ENCODE measurements around the gene NRF1.

Gene NRF1

GRCh38 chr7:129783584-129783919 is 172.0 kb downstream of the NRF1 start:
- TF ChIP-seq CTCF (IDR thresholded peaks at IDR 0.05; ENCODE audit: low read depth, low read length, missing control alignments), result no peak

GRCh38 chr7:129784437-129784782 is 172.9 kb downstream of the NRF1 start:
- H3K4me3 ChIP-seq (ENCODE audit: low read depth, low read length), result no peak overlapping the region
- DNase-seq (ENCODE audit: low read depth), result no peak
- no peak for TF ChIP-seq CTCF (IDR thresholded peaks at IDR 0.05; ENCODE audit: low read depth, low read length, missing control alignments)

More at GRCh38 chr7:129783584-129783919, 172.0 kb downstream of the NRF1 start:
- no peak for DNase-seq (ENCODE audit: low read depth)
- no peak overlapping the region for H3K4me3 ChIP-seq (ENCODE audit: low read depth, low read length)

- no peak overlapping the region; the same call in 1 of the 2 replicates for H3K4me3 ChIP-seq (ENCODE audit: low read depth, low read length)
- TF ChIP-seq CTCF (IDR thresholded peaks at IDR 0.05; ENCODE audit: low read depth, low read length, missing control alignments), result no peak
- no peak for DNase-seq (ENCODE audit: low read depth)
Measured at GRCh38 chr7:129784783-129785684, 173.5 kb downstream of the NRF1 start.

- no peak for TF ChIP-seq CTCF (IDR thresholded peaks at IDR 0.05; ENCODE audit: low read depth, low read length, missing control alignments)
- no peak for DNase-seq (ENCODE audit: low read depth)
- no peak overlapping the region; the same call in 1 of the 2 replicates for H3K4me3 ChIP-seq (ENCODE audit: low read depth, low read length)
Measured at GRCh38 chr7:129785685-129786514, 174.4 kb downstream of the NRF1 start.

GRCh38 chr7:129786825-129787563 is 175.5 kb downstream of the NRF1 start:
- H3K4me3 ChIP-seq (ENCODE audit: low read depth, low read length), result no peak overlapping the region
- no peak for DNase-seq (ENCODE audit: low read depth)
- no peak for TF ChIP-seq CTCF (IDR thresholded peaks at IDR 0.05; ENCODE audit: low read depth, low read length, missing control alignments)

- no peak overlapping the region for H3K4me3 ChIP-seq (ENCODE audit: low read depth, low read length)
- TF ChIP-seq CTCF (IDR thresholded peaks at IDR 0.05; ENCODE audit: low read depth, low read length, missing control alignments), result no peak
- DNase-seq (ENCODE audit: low read depth), result no peak
Measured at GRCh38 chr7:129789000-129789399, 177.5 kb downstream of the NRF1 start.

Measured in GM12864 (cell line).